ENCODE measurements around the gene ADAM12. TPM values are rescaled to one million over a fixed set of nuclear protein-coding genes. Genes with fewer than 3 reads are reported as not detected.

The ADAM12 gene
- total and polyA plus RNA-seq, 10 of the 15 experiments (the other 5 are each of a cell fraction or from before 2014, with no cell fraction given) = under 0.01 to 0.62 (median 0.04) TPM; not detected in 5

DNA sequence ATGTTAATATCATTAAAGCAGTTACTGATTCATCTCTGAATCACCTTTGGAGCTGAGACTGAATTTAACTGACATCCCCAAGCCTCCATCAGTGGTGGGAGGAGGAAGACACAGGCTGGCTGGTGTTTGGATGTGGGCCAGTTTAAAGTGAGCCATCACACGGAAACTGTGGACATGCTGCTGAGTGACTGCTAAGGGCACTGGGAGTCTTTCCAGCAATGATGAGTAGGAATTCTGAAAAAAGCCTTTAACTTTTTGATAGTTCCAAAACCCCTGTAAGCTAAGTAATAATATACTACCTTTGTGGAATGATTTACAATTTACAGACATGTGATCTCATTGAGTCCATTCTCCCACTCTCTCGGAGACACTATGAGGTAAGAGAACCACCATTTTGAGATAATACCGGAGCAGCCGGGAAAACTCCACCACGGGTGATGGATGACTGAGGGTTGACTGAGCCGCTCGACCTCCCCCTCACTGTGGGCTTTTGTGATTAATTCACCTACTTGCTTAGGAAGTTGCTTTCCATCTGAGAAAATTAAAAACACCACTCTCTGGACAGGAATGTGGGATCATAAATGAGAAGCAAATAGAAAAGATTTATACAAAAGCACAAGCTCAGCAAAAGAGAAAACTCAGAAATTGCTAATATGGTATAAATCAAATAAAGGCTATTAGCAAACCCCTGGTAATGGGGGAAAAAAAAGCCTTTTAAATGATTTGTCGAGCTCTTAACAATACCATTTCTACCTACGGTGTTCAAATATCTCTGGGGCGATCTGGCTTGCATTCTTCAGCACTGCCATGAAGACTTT lies 297.2 kb downstream of the ADAM12 start:
- TF ChIP-seq LARP7 (IDR thresholded peaks at IDR 0.05) = no peak
- TF ChIP-seq, protein P1, sequence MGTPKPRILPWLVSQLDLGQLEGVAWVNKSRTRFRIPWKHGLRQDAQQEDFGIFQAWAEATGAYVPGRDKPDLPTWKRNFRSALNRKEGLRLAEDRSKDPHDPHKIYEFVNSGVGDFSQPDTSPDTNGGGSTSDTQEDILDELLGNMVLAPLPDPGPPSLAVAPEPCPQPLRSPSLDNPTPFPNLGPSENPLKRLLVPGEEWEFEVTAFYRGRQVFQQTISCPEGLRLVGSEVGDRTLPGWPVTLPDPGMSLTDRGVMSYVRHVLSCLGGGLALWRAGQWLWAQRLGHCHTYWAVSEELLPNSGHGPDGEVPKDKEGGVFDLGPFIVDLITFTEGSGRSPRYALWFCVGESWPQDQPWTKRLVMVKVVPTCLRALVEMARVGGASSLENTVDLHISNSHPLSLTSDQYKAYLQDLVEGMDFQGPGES (IDR thresholded peaks at IDR 0.05) = no peak
- TF ChIP-seq ZNF207 (IDR thresholded peaks at IDR 0.05; ENCODE audit: borderline replicate concordance) = no peak
- TF ChIP-seq IRF4 (IDR thresholded peaks at IDR 0.05; ENCODE audit: low read depth, low read length) = no peak
- TF ChIP-seq, protein P2, sequence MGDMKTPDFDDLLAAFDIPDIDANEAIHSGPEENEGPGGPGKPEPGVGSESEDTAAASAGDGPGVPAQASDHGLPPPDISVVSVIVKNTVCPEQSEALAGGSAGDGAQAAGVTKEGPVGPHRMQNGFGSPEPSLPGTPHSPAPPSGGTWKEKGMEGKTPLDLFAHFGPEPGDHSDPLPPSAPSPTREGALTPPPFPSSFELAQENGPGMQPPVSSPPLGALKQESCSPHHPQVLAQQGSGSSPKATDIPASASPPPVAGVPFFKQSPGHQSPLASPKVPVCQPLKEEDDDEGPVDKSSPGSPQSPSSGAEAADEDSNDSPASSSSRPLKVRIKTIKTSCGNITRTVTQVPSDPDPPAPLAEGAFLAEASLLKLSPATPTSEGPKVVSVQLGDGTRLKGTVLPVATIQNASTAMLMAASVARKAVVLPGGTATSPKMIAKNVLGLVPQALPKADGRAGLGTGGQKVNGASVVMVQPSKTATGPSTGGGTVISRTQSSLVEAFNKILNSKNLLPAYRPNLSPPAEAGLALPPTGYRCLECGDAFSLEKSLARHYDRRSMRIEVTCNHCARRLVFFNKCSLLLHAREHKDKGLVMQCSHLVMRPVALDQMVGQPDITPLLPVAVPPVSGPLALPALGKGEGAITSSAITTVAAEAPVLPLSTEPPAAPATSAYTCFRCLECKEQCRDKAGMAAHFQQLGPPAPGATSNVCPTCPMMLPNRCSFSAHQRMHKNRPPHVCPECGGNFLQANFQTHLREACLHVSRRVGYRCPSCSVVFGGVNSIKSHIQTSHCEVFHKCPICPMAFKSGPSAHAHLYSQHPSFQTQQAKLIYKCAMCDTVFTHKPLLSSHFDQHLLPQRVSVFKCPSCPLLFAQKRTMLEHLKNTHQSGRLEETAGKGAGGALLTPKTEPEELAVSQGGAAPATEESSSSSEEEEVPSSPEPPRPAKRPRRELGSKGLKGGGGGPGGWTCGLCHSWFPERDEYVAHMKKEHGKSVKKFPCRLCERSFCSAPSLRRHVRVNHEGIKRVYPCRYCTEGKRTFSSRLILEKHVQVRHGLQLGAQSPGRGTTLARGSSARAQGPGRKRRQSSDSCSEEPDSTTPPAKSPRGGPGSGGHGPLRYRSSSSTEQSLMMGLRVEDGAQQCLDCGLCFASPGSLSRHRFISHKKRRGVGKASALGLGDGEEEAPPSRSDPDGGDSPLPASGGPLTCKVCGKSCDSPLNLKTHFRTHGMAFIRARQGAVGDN (IDR thresholded peaks at IDR 0.05) = no peak
- TF ChIP-seq ATF7 (IDR thresholded peaks at IDR 0.05; ENCODE audit: low read depth) = no peak
- TF ChIP-seq, protein P3, sequence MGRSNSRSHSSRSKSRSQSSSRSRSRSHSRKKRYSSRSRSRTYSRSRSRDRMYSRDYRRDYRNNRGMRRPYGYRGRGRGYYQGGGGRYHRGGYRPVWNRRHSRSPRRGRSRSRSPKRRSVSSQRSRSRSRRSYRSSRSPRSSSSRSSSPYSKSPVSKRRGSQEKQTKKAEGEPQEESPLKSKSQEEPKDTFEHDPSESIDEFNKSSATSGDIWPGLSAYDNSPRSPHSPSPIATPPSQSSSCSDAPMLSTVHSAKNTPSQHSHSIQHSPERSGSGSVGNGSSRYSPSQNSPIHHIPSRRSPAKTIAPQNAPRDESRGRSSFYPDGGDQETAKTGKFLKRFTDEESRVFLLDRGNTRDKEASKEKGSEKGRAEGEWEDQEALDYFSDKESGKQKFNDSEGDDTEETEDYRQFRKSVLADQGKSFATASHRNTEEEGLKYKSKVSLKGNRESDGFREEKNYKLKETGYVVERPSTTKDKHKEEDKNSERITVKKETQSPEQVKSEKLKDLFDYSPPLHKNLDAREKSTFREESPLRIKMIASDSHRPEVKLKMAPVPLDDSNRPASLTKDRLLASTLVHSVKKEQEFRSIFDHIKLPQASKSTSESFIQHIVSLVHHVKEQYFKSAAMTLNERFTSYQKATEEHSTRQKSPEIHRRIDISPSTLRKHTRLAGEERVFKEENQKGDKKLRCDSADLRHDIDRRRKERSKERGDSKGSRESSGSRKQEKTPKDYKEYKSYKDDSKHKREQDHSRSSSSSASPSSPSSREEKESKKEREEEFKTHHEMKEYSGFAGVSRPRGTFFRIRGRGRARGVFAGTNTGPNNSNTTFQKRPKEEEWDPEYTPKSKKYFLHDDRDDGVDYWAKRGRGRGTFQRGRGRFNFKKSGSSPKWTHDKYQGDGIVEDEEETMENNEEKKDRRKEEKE (IDR thresholded peaks at IDR 0.05) = no peak
- TF ChIP-seq, protein P4, sequence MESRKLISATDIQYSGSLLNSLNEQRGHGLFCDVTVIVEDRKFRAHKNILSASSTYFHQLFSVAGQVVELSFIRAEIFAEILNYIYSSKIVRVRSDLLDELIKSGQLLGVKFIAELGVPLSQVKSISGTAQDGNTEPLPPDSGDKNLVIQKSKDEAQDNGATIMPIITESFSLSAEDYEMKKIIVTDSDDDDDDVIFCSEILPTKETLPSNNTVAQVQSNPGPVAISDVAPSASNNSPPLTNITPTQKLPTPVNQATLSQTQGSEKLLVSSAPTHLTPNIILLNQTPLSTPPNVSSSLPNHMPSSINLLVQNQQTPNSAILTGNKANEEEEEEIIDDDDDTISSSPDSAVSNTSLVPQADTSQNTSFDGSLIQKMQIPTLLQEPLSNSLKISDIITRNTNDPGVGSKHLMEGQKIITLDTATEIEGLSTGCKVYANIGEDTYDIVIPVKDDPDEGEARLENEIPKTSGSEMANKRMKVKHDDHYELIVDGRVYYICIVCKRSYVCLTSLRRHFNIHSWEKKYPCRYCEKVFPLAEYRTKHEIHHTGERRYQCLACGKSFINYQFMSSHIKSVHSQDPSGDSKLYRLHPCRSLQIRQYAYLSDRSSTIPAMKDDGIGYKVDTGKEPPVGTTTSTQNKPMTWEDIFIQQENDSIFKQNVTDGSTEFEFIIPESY (IDR thresholded peaks at IDR 0.05) = no peak
- no peak overlapping the region for H2AFZ ChIP-seq (ENCODE audit: control insufficient read depth, low read depth, low read length)
- ChIA-PET CTCF (no interaction called here), SMC1A (ENCODE audit: uncharacterized antibody, unreplicated experiment) (no interaction called here), POLR2A (no interaction called here), RAD21 (ENCODE audit: unreplicated experiment) (no interaction called here)
- no peaks in the 10 kb centered on the region for H3K79me2 ChIP-seq (ENCODE audit: control insufficient read depth, insufficient read depth, low read length)
- in situ Hi-C loops (cut with MboI) (no loop called here), intact Hi-C loops (cut with micrococcal nuclease; ENCODE audit: unreplicated experiment) (no loop called here)
- no peaks in the 10 kb centered on the region for H3K9me3 ChIP-seq (replicated peaks; ENCODE audit: control insufficient read depth, insufficient read depth, low read length)
- no peaks in the 10 kb centered on the region for H3K4me1 ChIP-seq (ENCODE audit: control insufficient read depth, insufficient read depth, low read length)
- no peak overlapping the region for H3K27ac ChIP-seq (ENCODE audit: control insufficient read depth, insufficient read depth)
- 61% methylated on average over 10 of the region's 10 CpGs for whole genome bisulfite sequencing (ENCODE audit: insufficient coverage, insufficient replicate concordance, low lambda C conversion rate, missing lambda C conversion rate)
- BruUV-seq (replicated peaks) = no TSS peak
- no peak overlapping the region for H3K4me3 ChIP-seq
- ATAC-seq = no peak
- H4K20me1 ChIP-seq (ENCODE audit: control insufficient read depth, insufficient read depth) = no peaks in the 10 kb centered on the region
- DNase-seq (ENCODE audit: low read depth, low spot score) = no peak
- no peaks in the 10 kb centered on the region for H3K36me3 ChIP-seq (ENCODE audit: control insufficient read depth in 2 of 2, insufficient read depth in 2 of 2, low read length in 1 of 2)
- FAIRE-seq = no peak
- H3K4me2 ChIP-seq (ENCODE audit: control insufficient read depth, insufficient read depth) = no peak overlapping the region
- no peak overlapping the region for H3K9ac ChIP-seq (ENCODE audit: control insufficient read depth, insufficient read depth, low read length)
- H3K27me3 ChIP-seq (replicated peaks in 1 of 2; ENCODE audit: control insufficient read depth in 2 of 2, insufficient read depth in 2 of 2, low read length in 1 of 2) = no peaks in the 10 kb centered on the region; a peak in 1 of 4 replicates

Data from GM12878 (cell line).